SK-N-SH treated with all-trans-retinoic acid at 6 μM for 48 hours (cell line): Measurements from ENCODE around the gene ING3.
"Not testable (repeated sequence)": the region's sequence is repeated elsewhere in the genome, so short reads cannot be mapped to it uniquely, and the experiment has no call there.

ENCODE experiments used
- ATAC-seq: fragments of 200-7000 bp; cut with Tn5 transposase; 3 replicates; pipeline ENCODE4 v1.9.1; 2020; ENCODE audit warnings: mild to moderate bottlenecking, moderate library complexity
- ARNTL ChIP-seq: fragments of 450-650 bp; formaldehyde crosslinking; IDR thresholded peaks from 2 replicates; pipeline ENCODE4 v1.5.0; 2020; ENCODE audit warnings: low read depth, mild to moderate bottlenecking, moderate library complexity, borderline replicate concordance
- BACH2 ChIP-seq: fragments of 250-450 bp; sonication (Bioruptor Pico); IDR thresholded peaks from 2 replicates; pipeline ENCODE4 v1.9.0; 2021; ENCODE audit warnings: mild to moderate bottlenecking, borderline replicate concordance
- ESRRG ChIP-seq: fragments of 250-450 bp; sonication (Bioruptor Pico); IDR thresholded peaks from 2 replicates; pipeline ENCODE4 v1.6.1; 2021; ENCODE audit warnings: mild to moderate bottlenecking
- GLIS3 ChIP-seq: fragments of 250-450 bp; sonication (Bioruptor Pico); IDR thresholded peaks from 2 replicates; pipeline ENCODE4 v1.5.0; 2020; ENCODE audit warnings: mild to moderate bottlenecking, moderate library complexity
- OSR1 ChIP-seq: fragments of 250-450 bp; sonication (Bioruptor Pico); IDR thresholded peaks from 2 replicates; pipeline ENCODE4 v1.8.0; 2022; ENCODE audit warnings: moderate library complexity, mild to moderate bottlenecking, inconsistent platforms
- PPARA ChIP-seq: fragments of 250-450 bp; sonication (Bioruptor Pico); IDR thresholded peaks from 2 replicates; pipeline ENCODE4 v1.5.0; 2020; ENCODE audit warnings: mild to moderate bottlenecking, borderline replicate concordance
- RARB ChIP-seq: fragments of 250-450 bp; sonication (Bioruptor Pico); IDR thresholded peaks from 2 replicates; pipeline ENCODE4 v1.8.0; 2021; ENCODE audit warnings: mild to moderate bottlenecking, moderate library complexity
- SNAI2 ChIP-seq: fragments of 250-450 bp; sonication (Bioruptor Pico); IDR thresholded peaks from 2 replicates; pipeline ENCODE4 v1.5.0; 2020; ENCODE audit warnings: mild to moderate bottlenecking, moderate library complexity
- TCF4 ChIP-seq: fragments of 250-450 bp; sonication (Bioruptor Pico); IDR thresholded peaks from 2 replicates; pipeline ENCODE4 v1.8.0; 2021; ENCODE audit warnings: mild to moderate bottlenecking, moderate library complexity, borderline replicate concordance
- ZC3H10 ChIP-seq: fragments of 250-450 bp; sonication (Bioruptor Pico); IDR thresholded peaks from 2 replicates; pipeline ENCODE4 v1.5.1; 2021; ENCODE audit warnings: mild to moderate bottlenecking, moderate library complexity
- ZFP3 ChIP-seq: fragments of 250-450 bp; sonication (Bioruptor Pico); IDR thresholded peaks from 2 replicates; pipeline ENCODE4 v1.5.0; 2020; ENCODE audit warnings: mild to moderate bottlenecking, moderate library complexity
- ZNF565 ChIP-seq: fragments of 450-650 bp; formaldehyde crosslinking; conservative IDR thresholded peaks from 2 replicates; pipeline ENCODE4 v1.5.0; 2020; ENCODE audit warnings: low read depth, mild to moderate bottlenecking, moderate library complexity
- ZNF70 ChIP-seq: fragments of 450-650 bp; formaldehyde crosslinking; IDR thresholded peaks from 2 replicates; pipeline ENCODE4 v1.5.0; 2020; ENCODE audit warnings: mild to moderate bottlenecking, moderate library complexity
- TF ChIP-seq, protein P1 (sequence below): fragments of 250-450 bp; sonication (Bioruptor Pico); IDR thresholded peaks from 2 replicates; pipeline ENCODE4 v1.8.0; 2021; ENCODE audit warnings: low read depth, mild to moderate bottlenecking, moderate library complexity, borderline replicate concordance
- TF ChIP-seq, protein P2 (sequence below): fragments of 250-450 bp; sonication (Bioruptor Pico); IDR thresholded peaks from 2 replicates; pipeline ENCODE4 v1.5.0; 2020; ENCODE audit warnings: mild to moderate bottlenecking, moderate library complexity
- TF ChIP-seq, protein P3 (sequence below): fragments of 250-450 bp; sonication (Bioruptor Pico); IDR thresholded peaks from 2 replicates; pipeline ENCODE4 v1.8.0; 2020; ENCODE audit warnings: mild to moderate bottlenecking, moderate library complexity, borderline replicate concordance
- TF ChIP-seq, protein P4 (sequence below): fragments of 250-450 bp; sonication (Bioruptor Pico); IDR thresholded peaks from 2 replicates; pipeline ENCODE4 v1.5.1; 2021; ENCODE audit warnings: mild to moderate bottlenecking, moderate library complexity
- TF ChIP-seq, protein P5 (sequence below): fragments of 250-450 bp; sonication (Bioruptor Pico); IDR thresholded peaks from 2 replicates; pipeline ENCODE4 v1.5.1; 2020; ENCODE audit warnings: low read depth, mild to moderate bottlenecking, moderate library complexity

The ING3 gene

DNA sequence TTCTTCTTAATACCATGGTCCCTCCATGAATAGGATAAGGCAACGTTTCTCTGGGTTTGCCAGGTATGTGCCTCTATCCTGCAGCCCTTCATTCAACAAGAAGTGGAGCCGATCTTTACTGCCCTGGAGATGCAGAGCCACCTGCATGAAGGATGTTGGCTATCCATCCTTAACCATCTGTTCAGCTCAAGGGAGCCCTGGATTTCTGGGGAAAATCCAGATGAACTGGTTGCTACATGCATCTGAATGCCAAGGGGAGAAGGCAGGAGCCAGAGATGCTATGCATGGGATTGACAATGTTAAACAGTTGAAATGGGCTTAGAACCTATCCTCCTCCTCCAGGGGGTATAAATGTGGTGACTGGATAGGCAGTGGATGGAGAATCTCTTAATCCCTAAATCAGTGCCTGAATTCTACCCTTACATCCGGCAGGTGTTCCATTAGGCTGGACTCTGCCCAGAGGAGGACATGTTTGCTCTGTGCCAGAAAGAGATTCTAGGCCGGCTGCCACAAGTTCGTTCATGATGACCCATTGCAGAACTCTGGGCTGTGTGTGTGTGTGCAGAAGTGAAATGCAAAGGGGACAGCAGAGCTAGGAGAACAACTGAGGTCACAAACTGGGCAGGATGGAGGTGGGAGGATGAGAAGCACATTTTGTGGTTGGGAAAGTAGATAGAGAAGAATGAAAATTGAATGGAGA, 53.6 kb downstream of the ING3 start:
- ATAC-seq, result no peak
- TF ChIP-seq ZNF70 (CRISPR knock-in tag) (no peak), TCF4 (CRISPR knock-in tag) (no peak)

DNA sequence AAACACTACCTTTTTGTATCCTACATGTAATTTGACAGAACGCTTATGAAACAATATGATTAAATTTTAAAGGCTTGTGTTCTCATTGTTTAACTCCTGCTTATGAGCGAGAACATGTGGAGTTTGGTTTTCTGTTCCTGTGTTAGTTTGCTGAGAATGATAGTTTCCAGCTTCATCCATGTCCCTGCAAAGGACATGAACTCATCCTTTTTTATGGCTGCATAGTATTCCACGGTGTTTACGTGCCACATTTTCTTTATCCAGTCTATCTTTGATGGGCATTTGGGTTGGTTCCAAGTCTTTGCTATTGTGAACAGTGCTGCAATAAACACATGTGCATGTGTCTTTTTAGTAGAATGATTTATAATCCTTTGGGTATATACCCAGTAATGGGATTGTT, 54.5 kb downstream of the ING3 start:
- not testable (repeated sequence) for ATAC-seq

DNA sequence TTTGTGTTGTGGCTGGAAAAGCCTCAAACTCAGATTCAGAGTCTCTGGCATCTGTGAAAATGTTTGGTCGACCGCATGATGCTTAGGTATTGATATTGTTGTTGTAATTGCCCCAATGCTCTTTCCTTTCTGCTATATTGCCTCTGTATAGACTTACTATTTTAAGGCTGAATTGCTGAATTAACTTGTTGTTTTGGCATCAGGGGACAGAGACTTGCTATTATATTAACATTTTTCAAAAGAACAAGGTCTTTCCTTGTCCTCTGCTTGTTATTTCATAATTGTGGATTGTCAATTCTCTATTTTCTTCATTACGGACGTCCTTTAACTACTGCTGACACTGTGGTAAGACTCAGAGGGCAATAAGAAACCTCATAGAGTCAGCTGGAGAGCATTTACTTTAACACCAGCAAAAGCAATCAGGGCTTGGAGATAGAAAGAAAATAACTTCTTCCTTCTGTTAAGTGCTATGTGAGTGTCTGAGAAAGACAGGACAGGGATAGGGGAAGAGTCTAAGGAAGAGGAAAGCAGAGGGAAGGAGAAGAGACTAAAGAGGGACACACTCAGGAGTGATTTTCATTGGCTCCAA, 55.5 kb downstream of the ING3 start:
- TF ChIP-seq ZNF565 (CRISPR knock-in tag), result no peak
- TF ChIP-seq BACH2 (CRISPR knock-in tag), result no peak
- TF ChIP-seq SNAI2 (CRISPR knock-in tag), result no peak
- TF ChIP-seq ZFP3, result no peak
- no peak for TF ChIP-seq RARB
- TF ChIP-seq, protein P1, sequence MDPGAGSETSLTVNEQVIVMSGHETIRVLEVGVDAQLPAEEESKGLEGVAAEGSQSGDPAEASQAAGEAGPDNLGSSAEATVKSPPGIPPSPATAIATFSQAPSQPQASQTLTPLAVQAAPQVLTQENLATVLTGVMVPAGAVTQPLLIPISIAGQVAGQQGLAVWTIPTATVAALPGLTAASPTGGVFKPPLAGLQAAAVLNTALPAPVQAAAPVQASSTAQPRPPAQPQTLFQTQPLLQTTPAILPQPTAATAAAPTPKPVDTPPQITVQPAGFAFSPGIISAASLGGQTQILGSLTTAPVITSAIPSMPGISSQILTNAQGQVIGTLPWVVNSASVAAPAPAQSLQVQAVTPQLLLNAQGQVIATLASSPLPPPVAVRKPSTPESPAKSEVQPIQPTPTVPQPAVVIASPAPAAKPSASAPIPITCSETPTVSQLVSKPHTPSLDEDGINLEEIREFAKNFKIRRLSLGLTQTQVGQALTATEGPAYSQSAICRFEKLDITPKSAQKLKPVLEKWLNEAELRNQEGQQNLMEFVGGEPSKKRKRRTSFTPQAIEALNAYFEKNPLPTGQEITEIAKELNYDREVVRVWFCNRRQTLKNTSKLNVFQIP (CRISPR knock-in tag), result no peak
- TF ChIP-seq, protein P2, sequence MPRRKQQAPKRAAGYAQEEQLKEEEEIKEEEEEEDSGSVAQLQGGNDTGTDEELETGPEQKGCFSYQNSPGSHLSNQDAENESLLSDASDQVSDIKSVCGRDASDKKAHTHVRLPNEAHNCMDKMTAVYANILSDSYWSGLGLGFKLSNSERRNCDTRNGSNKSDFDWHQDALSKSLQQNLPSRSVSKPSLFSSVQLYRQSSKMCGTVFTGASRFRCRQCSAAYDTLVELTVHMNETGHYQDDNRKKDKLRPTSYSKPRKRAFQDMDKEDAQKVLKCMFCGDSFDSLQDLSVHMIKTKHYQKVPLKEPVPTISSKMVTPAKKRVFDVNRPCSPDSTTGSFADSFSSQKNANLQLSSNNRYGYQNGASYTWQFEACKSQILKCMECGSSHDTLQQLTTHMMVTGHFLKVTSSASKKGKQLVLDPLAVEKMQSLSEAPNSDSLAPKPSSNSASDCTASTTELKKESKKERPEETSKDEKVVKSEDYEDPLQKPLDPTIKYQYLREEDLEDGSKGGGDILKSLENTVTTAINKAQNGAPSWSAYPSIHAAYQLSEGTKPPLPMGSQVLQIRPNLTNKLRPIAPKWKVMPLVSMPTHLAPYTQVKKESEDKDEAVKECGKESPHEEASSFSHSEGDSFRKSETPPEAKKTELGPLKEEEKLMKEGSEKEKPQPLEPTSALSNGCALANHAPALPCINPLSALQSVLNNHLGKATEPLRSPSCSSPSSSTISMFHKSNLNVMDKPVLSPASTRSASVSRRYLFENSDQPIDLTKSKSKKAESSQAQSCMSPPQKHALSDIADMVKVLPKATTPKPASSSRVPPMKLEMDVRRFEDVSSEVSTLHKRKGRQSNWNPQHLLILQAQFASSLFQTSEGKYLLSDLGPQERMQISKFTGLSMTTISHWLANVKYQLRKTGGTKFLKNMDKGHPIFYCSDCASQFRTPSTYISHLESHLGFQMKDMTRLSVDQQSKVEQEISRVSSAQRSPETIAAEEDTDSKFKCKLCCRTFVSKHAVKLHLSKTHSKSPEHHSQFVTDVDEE (CRISPR knock-in tag), result no peak
- TF ChIP-seq, protein P3, sequence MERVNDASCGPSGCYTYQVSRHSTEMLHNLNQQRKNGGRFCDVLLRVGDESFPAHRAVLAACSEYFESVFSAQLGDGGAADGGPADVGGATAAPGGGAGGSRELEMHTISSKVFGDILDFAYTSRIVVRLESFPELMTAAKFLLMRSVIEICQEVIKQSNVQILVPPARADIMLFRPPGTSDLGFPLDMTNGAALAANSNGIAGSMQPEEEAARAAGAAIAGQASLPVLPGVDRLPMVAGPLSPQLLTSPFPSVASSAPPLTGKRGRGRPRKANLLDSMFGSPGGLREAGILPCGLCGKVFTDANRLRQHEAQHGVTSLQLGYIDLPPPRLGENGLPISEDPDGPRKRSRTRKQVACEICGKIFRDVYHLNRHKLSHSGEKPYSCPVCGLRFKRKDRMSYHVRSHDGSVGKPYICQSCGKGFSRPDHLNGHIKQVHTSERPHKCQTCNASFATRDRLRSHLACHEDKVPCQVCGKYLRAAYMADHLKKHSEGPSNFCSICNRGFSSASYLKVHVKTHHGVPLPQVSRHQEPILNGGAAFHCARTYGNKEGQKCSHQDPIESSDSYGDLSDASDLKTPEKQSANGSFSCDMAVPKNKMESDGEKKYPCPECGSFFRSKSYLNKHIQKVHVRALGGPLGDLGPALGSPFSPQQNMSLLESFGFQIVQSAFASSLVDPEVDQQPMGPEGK (CRISPR knock-in tag), result no peak
- TF ChIP-seq, protein P4, sequence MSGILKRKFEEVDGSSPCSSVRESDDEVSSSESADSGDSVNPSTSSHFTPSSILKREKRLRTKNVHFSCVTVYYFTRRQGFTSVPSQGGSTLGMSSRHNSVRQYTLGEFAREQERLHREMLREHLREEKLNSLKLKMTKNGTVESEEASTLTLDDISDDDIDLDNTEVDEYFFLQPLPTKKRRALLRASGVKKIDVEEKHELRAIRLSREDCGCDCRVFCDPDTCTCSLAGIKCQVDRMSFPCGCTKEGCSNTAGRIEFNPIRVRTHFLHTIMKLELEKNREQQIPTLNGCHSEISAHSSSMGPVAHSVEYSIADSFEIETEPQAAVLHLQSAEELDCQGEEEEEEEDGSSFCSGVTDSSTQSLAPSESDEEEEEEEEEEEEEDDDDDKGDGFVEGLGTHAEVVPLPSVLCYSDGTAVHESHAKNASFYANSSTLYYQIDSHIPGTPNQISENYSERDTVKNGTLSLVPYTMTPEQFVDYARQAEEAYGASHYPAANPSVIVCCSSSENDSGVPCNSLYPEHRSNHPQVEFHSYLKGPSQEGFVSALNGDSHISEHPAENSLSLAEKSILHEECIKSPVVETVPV (CRISPR knock-in tag), result no peak
- TF ChIP-seq, protein P5, sequence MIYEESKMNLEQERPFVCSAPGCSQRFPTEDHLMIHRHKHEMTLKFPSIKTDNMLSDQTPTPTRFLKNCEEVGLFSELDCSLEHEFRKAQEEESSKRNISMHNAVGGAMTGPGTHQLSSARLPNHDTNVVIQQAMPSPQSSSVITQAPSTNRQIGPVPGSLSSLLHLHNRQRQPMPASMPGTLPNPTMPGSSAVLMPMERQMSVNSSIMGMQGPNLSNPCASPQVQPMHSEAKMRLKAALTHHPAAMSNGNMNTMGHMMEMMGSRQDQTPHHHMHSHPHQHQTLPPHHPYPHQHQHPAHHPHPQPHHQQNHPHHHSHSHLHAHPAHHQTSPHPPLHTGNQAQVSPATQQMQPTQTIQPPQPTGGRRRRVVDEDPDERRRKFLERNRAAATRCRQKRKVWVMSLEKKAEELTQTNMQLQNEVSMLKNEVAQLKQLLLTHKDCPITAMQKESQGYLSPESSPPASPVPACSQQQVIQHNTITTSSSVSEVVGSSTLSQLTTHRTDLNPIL (CRISPR knock-in tag), result no peak
- TF ChIP-seq TCF4 (CRISPR knock-in tag), result no peak
- TF ChIP-seq OSR1 (CRISPR knock-in tag), result no peak
- no peak for TF ChIP-seq PPARA (CRISPR knock-in tag)
- no peak for TF ChIP-seq ESRRG (CRISPR knock-in tag)
- TF ChIP-seq GLIS3 (CRISPR knock-in tag), result no peak
- TF ChIP-seq ARNTL, result no peak
- no peak for TF ChIP-seq ZC3H10

DNA sequence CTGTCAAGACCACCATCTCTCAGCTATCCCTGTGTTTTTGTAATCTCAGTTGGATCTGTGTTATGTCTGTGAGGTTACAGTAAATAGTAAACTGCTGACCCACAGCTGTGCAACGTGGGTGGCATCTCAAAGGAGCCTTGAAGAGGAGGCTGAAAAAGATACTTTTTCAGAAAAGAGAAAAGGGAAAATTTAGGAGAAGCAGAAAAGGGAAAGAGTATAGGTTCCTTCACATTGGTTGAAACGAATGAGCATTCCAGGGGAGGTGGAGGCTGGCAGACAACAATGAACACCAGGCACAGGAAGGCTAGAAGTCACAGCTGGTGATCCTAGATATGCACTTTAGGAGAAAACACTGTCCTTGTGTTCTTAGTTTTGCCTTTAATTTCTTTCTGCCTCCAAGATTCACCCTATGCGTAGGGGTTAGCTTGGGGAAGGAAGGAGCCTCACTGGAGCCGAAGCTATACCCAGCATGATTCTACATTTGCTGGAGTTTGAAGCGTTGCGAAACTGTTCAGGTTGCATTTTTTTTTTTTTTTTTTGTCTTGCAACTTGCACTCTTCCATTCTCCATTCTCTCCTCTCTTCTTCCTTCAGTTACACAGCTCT, 56.2 kb downstream of the ING3 start:
- TF ChIP-seq, protein P1 (CRISPR knock-in tag), result no peak
- TF ChIP-seq, protein P5 (CRISPR knock-in tag), result no peak
- no peak for ATAC-seq

More for the DNA sequence above, 55.5 kb downstream of the ING3 start:
- no peak for ATAC-seq
